GM18861 (cell line): Measurements from ENCODE around the gene HDAC6.
"Not testable (repeated sequence)": the region's sequence is repeated elsewhere in the genome, so short reads cannot be mapped to it uniquely, and the experiment has no call there.

Experiments used
- ATAC-seq: cut with Tn5 transposase; IDR thresholded peaks from one replicate; pipeline ENCODE4 v1.9.1; 2021; ENCODE audit not compliant: unreplicated experiment

Gene HDAC6

GRCh38 chrX:48789366-48790220, 12.3 kb upstream of the HDAC6 start:
- ATAC-seq = no peak

- no peak for ATAC-seq
These were observed 11.4 kb upstream of the HDAC6 start for GRCh38 chrX:48790477-48790876.

DNA sequence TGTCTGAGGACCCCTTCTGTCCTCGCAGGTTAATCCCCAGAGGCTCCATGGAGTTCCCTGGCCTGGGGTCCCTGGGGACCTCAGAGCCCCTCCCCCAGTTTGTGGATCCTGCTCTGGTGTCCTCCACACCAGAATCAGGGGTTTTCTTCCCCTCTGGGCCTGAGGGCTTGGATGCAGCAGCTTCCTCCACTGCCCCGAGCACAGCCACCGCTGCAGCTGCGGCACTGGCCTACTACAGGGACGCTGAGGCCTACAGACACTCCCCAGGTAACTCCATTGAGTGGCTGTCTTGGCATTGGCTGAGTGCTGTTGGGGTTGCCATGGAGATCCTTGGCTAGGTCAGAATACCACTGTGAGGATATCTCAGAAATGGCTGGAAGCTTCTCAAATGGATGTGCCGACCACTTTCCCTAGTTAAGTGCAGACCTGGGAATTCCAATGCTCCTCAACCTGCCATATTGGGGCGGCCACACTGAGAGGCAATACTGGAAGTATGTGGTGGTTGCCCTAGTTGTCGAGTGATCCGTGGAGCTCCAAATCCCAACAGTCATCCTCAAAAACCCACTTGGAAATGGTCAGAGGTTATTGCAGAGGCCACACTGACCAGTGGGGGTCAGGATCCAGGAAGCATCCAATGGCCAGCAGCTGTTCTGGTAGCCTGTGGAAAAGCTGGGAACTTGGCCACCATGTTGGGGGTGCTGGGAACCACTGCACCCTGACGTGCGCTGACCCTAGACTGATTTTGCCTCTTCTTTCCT, 10.6 kb upstream of the HDAC6 start:
- ATAC-seq = no peak

- no peak for ATAC-seq
These were observed 9.6 kb upstream of the HDAC6 start for GRCh38 chrX:48792219-48792618.

DNA sequence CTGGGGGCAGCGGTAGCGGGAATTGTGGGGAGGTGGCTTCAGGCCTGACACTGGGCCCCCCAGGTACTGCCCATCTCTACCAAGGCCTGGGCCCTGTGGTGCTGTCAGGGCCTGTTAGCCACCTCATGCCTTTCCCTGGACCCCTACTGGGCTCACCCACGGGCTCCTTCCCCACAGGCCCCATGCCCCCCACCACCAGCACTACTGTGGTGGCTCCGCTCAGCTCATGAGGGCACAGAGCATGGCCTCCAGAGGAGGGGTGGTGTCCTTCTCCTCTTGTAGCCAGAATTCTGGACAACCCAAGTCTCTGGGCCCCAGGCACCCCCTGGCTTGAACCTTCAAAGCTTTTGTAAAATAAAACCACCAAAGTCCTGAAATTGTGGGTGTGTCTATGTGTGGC, 7.9 kb upstream of the HDAC6 start:
- ATAC-seq = no peak

- no peak for ATAC-seq
These were observed 7.4 kb upstream of the HDAC6 start for GRCh38 chrX:48794340-48794910.

- no peak for ATAC-seq
These were observed 6.9 kb upstream of the HDAC6 start for GRCh38 chrX:48794911-48795515.

- no peak for ATAC-seq
These were observed 3.5 kb upstream of the HDAC6 start for GRCh38 chrX:48798318-48798717.

- no peak for ATAC-seq
These were observed 1.1 kb upstream of the HDAC6 start for GRCh38 chrX:48800574-48801279.

DNA sequence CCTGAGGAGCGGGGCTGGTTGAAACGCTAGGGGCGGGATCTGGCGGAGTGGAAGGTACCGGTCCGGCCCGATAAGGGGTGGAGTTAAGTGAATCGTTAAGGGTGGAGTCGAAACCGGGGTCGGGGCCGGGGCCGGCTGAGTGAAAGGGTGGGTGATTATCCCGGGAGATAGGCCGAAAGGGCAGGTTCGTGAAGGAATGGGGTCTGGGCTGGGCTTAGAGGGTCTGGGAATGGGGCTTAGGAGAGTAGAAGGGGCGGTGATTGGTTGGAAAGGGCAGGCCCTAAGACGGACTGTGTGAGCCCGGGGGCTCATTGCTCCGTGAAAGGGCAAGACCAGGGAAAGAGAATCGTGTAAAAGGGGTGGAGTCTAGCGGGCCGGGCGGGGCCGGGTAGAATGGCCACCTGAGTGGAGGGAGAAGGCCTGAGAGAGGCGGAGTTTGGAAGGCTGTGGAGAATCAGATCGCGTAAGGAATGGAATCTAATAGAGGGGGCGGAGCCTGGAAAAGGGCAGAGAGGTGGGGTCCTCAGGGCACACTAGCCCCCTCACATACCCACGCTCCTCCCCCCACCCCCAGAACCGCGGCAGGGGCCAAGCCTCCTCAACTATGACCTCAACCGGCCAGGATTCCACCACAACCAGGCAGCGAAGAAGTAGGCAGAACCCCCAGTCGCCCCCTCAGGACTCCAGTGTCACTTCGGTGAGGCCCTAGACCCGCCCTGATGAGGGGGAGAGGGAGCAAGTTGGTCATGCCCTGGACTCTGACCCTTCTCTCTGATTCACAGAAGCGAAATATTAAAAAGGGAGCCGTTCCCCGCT, 430 bp downstream of the HDAC6 start:
- ATAC-seq = peak; percentile 28

DNA sequence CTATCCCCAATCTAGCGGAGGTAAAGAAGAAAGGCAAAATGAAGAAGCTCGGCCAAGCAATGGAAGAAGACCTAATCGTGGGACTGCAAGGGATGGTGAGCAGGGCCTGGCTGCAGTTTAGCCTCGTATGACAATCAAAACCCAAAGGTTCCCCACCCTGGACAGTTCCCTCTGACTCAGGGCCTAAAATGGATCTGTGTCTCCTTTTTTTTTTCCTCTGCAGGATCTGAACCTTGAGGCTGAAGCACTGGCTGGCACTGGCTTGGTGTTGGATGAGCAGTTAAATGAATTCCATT, 986 bp downstream of the HDAC6 start:
- ATAC-seq = no peak

- ATAC-seq = no peak
These were observed 4.2 kb downstream of the HDAC6 start for GRCh38 chrX:48806081-48806480.

- ATAC-seq = no peak
These were observed 11.8 kb downstream of the HDAC6 start for GRCh38 chrX:48813644-48814043.

DNA sequence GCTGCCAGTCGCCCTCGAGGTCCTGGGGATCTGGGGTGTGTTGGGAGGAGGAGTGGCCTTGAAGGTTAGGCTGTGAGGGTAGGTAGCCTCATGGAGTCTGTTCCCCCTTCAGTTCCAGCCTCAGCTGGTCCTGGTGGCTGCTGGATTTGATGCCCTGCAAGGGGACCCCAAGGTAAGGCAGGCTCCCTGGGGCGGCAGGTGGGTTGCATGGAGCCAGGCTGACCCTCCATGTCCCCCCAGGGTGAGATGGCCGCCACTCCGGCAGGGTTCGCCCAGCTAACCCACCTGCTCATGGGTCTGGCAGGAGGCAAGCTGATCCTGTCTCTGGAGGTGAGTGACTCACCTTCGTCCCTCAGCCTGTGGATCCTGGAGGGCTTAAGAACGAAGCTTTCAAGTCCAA, 12.9 kb downstream of the HDAC6 start:
- no peak for ATAC-seq

- no peak for ATAC-seq
These were observed 13.4 kb downstream of the HDAC6 start for GRCh38 chrX:48815266-48815665.

DNA sequence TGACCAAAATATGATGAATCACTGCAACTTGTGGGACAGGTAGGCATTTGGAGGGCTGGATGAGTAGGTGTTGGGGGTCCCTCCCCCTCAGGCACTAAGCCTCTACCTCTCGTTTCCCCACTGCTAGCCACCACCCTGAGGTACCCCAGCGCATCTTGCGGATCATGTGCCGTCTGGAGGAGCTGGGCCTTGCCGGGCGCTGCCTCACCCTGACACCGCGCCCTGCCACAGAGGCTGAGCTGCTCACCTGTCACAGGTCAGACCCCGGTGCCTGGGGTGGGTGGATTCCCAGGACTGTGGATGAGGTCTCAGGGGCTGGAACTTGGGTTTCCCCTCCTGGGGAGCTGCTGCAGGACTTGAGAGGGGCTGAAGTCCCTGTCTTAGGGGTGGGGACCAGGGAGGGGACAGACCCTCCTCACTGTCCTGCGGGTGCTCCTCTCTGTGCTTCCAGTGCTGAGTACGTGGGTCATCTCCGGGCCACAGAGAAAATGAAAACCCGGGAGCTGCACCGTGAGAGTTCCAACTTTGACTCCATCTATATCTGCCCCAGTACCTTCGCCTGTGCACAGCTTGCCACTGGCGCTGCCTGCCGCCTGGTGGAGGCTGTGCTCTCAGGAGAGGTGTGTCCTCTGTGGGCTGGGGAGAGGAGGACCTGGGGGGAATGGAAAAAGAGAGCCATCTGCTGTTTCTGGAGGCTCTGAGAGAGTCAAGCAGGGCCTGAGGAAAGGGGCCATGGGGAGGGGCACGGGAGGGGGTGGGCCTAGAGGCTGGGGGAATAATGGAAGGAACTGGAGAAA, 14.3 kb downstream of the HDAC6 start:
- no peak for ATAC-seq

- no peak for ATAC-seq
These were observed 16.2 kb downstream of the HDAC6 start for GRCh38 chrX:48818098-48818497.

- ATAC-seq = no peak
These were observed 17.0 kb downstream of the HDAC6 start for GRCh38 chrX:48818866-48819265.

DNA sequence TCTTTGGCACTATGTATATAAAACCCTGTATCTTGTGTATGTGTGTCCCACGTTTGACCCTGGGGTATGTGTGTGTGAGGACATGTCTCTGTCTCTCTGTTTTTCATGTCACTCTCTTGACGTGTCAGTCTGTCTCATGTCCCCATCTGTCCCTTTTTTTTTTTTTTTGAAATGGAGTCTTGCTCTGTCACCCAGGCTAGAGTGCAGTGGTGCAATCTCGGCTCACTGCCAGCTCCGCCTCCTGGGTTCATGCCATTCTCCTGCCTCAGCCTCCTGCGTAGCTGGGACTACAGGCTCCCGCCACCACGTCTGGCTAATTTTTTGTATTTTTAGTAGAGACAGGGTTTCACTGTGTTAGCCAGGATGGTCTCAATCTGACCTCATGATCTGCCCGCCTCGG, 17.5 kb downstream of the HDAC6 start:
- not testable (repeated sequence) for ATAC-seq

- ATAC-seq = no peak
These were observed 21.2 kb downstream of the HDAC6 start for GRCh38 chrX:48823053-48823452.
